AG04450 (cell line): ENCODE data around the gene LTBP2. TPM values are rescaled to one million over a fixed set of nuclear protein-coding genes. Genes with fewer than 3 reads are reported as not detected.
"Not testable (repeated sequence)": the region's sequence is repeated elsewhere in the genome, so short reads cannot be mapped to it uniquely, and the experiment has no call there.

Experiments
- CTCF ChIA-PET: fragments of 300-600, 350-600 bp; formaldehyde crosslinking; extraction: SDS; loops from one replicate; lab custom pipeline; 2022; ENCODE audit warnings: antibody characterized with exemption, inconsistent platforms; lab: Charles Lee
- POLR2A ChIA-PET: fragments of 350-600 bp; formaldehyde crosslinking; extraction: SDS; loops from one replicate; lab custom pipeline; 2021; ENCODE audit warnings: antibody characterized with exemption, inconsistent platforms; lab: Yijun Ruan, JAX
- DNase-seq: peaks from one replicate; pipeline ENCODE4 v3.0.0-alpha.2; 2011; ENCODE audit warnings: low read depth, low spot score
- H3K27ac ChIP-seq: one replicate; pipeline ENCODE4 v1.5.1; 2012; ENCODE audit warnings: low read depth, low read length, control low read depth
- H3K27me3 ChIP-seq: one replicate; pipeline ENCODE4 v1.6.0; 2012; ENCODE audit warnings: low read length; ENCODE audit not compliant: control insufficient read depth, insufficient read depth
- H3K4me3 ChIP-seq: 2 replicates; pipeline ENCODE4 v1.5.1; 2011; ENCODE audit warnings: mild to moderate bottlenecking, low read depth, low read length, control low read depth
- H3K9me3 ChIP-seq: 2 replicates; pipeline ENCODE4 v1.5.1; 2012; ENCODE audit warnings: low read length; ENCODE audit not compliant: control insufficient read depth, insufficient read depth
- CTCF ChIP-seq: IDR thresholded peaks from 2 replicates; pipeline ENCODE4 v1.5.1; 2011; ENCODE audit warnings: low read depth, low read length, control low read depth, inconsistent platforms
- polyA plus RNA-seq: library from polyadenylated mRNA; depleted of rRNA; stranded (reverse); fragments of >200 nt; gene quantifications from 2 replicates; pipeline ENCODE4 v1.2.3, GENCODE V29; 2011; rRNA removed

LTBP2 gene
- polyA plus RNA-seq, 1 experiment = 44.3 TPM

GRCh38 chr14:74459289-74459946, 152.6 kb downstream of the LTBP2 start:
- peak; percentile 79 for TF ChIP-seq CTCF
- no peak overlapping the region for H3K27ac ChIP-seq
- H3K4me3 ChIP-seq = no peak overlapping the region
- ChIA-PET CTCF (interaction anchor here (0.7 to 4.8 kb wide), 5 partner anchors 16 to 345 kb away, joined by 3 to 19 read pairs (median 3); no protein-coding TSS in a partner anchor), POLR2A (interaction anchor here (0.8 kb wide), 1 partner anchor 15 kb away, joined by 3 read pairs; no protein-coding TSS in a partner anchor)
- DNase-seq = peak; percentile 8
- no peaks in the 10 kb centered on the region for H3K9me3 ChIP-seq
- peaks cover 21% of the 10 kb centered on the region for H3K27me3 ChIP-seq

DNA sequence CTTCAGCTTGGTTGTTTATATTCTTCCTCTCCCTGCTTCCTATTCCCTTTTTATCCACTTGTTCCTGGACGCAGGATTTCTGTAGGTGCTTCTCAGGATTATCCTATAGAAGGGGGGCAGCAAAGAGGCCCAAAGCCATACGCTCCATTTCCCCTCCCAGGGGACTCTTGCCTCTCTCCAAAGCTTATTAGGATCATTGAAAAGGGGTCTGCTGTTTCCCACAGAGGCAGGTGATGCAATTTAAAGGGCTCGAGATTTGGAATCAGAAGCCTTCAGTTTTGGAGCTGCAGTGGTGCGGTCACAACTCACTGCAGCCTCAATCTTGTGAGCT, 154.5 kb downstream of the LTBP2 start:
- H3K4me3 ChIP-seq = no peak overlapping the region
- H3K27me3 ChIP-seq = peaks cover 10% of the 10 kb centered on the region
- no peak overlapping the region for H3K27ac ChIP-seq
- no peak for DNase-seq
- no peaks in the 10 kb centered on the region for H3K9me3 ChIP-seq
- POLR2A ChIA-PET = no interaction called here
- CTCF ChIA-PET = interaction anchor here (0.6 to 4.8 kb wide), 2 partner anchors 21 to 94 kb away, joined by 3 to 19 read pairs; no protein-coding TSS in a partner anchor
- TF ChIP-seq CTCF = no peak

DNA sequence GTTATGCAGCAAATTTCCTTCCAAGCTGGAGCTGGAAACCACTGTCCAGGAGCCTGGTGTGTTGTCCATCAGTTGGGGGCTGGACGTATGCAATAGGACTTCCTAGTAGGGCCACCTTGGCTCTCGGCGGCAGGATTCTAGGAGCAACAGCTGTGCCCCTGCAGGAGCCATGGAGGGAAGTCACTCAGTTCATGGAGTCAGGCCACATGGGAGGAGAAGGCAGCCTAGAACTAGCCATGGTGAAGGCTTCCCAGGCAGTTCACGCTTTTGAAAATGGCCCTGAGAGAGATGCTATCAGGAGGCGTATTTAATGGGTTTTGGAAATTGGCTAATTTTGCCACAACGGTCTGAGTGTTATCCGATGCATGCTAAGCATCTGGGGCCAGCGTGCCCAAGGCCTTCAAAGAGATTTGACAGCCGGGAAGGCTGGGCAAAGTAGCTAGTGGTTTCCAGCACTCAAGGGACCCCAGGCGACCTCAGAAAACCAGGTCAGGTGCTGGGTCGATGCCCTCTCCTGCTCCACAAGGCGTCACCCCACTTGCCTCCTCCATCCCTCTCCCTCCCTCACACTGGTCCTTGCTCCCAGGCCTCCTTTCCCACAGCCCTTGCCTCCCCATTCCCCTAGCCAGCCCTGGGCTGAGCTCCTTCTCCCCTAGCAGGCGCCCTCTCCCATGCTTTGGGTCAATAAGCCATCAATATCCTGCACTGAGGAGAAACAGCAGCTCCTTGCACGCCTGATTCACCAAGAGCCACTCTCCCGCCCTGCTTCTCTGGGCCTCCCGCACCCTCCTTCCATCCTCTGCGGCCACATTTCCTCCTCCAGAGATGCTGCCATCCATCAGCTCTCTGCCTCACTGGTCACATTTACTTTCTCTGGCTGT, 155.1 kb downstream of the LTBP2 start:
- DNase-seq = no peak
- H3K27me3 ChIP-seq = peaks cover 11% of the 10 kb centered on the region
- POLR2A ChIA-PET = no interaction called here
- TF ChIP-seq CTCF = no peak
- CTCF ChIA-PET = interaction anchor here (0.6 to 4.8 kb wide), 2 partner anchors 22 to 94 kb away, joined by 3 to 19 read pairs; no protein-coding TSS in a partner anchor
- no peak overlapping the region for H3K4me3 ChIP-seq
- no peaks in the 10 kb centered on the region for H3K9me3 ChIP-seq
- H3K27ac ChIP-seq = no peak overlapping the region

- not testable (repeated sequence) for DNase-seq
These were observed 157.6 kb downstream of the LTBP2 start for GRCh38 chr14:74454397-74454796.

More at GRCh38 chr14:74454397-74454796, 157.6 kb downstream of the LTBP2 start:
- H3K27me3 ChIP-seq = peaks cover 11% of the 10 kb centered on the region
- H3K4me3 ChIP-seq, CTCF ChIA-PET, H3K9me3 ChIP-seq, H3K27ac ChIP-seq: not testable (repeated sequence)
- POLR2A ChIA-PET = interaction anchor here (1.0 kb wide), 1 partner anchor 39 kb away, joined by 3 read pairs; the partner anchor contains the start of genes ISCA2 and NPC2

Other genes with a start within 250 kb of the LTBP2 start
- not detected in 2 replicates for gene SYNDIG1L, start 186.0 kb downstream of the LTBP2 start, polyA plus RNA-seq
- gene NPC2, start 118.9 kb downstream of the LTBP2 start, polyA plus RNA-seq = 197 and 248 TPM in 2 replicates
- gene ISCA2, start 118.5 kb downstream of the LTBP2 start, polyA plus RNA-seq = 28.2 and 45.6 TPM in 2 replicates
- gene AREL1, start 100.8 kb upstream of the LTBP2 start, polyA plus RNA-seq = 51.8 and 55.3 TPM in 2 replicates
- 61.3 and 78.5 TPM in 2 replicates for gene FCF1, start 100.9 kb upstream of the LTBP2 start, polyA plus RNA-seq
- 15.3 and 17.6 TPM in 2 replicates for gene YLPM1, start 151.1 kb upstream of the LTBP2 start, polyA plus RNA-seq